K562 (cell line): Measurements from ENCODE around the gene ADGRL3. TPM values are rescaled to one million over a fixed set of nuclear protein-coding genes. Genes with fewer than 3 reads are reported as not detected.

ENCODE experiments used
- ATAC-seq: fragments of 200-7000 bp; cut with Tn5 transposase; 3 replicates; pipeline ENCODE4 v1.9.1; 2020; ENCODE audit warnings: moderate library complexity
- BruUV-seq: library from RNA; stranded (reverse); fragments of 400-500 nt; replicated peaks from 2 replicates; lab custom pipeline; 2021; lab: Mats Ljungman, UMichigan
- CTCF ChIA-PET: fragments of 300-600 bp; formaldehyde crosslinking; extraction: SDS; loops from one replicate; lab custom pipeline; 2021; ENCODE audit warnings: low intra/inter-chr PET ratio; lab: Yijun Ruan, JAX
- POLR2A ChIA-PET: fragments of 300-600, 350-650 bp; sonication (Branson Sonifier 250); formaldehyde crosslinking; extraction: SDS; loops from one replicate; lab custom pipeline; 2021; ENCODE audit warnings: antibody characterized with exemption, inconsistent platforms; lab: Yijun Ruan, JAX
- DNase-seq, 4 experiments: peaks; one replicate each; pipeline versions ENCODE4 v3.0.0 to v3.0.0-alpha.2; 2011 to 2018; ENCODE audit warnings: low spot score in 3 of 4, mixed read lengths in 3 of 4; ENCODE audit errors: extremely low read depth in 1 of 4
- FAIRE-seq: peaks from 2 replicates; lab custom pipeline; 2011; peaks lifted over from hg19 to GRCh38; lab: Jason Lieb, UNC
- H2AFZ ChIP-seq: 2 replicates; pipeline ENCODE4 v1.6.0; 2011; ENCODE audit warnings: low read depth, low read length, control low read depth, inconsistent platforms
- H3K27ac ChIP-seq: fragments of 200-600 bp; 3 replicates; pipeline ENCODE4 v1.8.0; 2011; ENCODE audit warnings: low read depth, mild to moderate bottlenecking, control low read depth, inconsistent platforms, low read length, moderate library complexity, mixed read lengths; ENCODE audit errors: extremely low read depth
- H3K27me3 ChIP-seq, 2 experiments: fragments of 300-600 bp in 1 of 2; 2 replicates in 1 of 2; 3 replicates in 1 of 2; pipeline versions ENCODE4 v1.6.0 to v1.8.0; 2011; ENCODE audit warnings: inconsistent platforms in 2 of 2, low read length in 2 of 2, mild to moderate bottlenecking in 1 of 2, mixed read lengths in 1 of 2, moderate library complexity in 1 of 2; ENCODE audit not compliant: control insufficient read depth in 2 of 2, insufficient read depth in 2 of 2
- H3K36me3 ChIP-seq: fragments of 300-600 bp; 3 replicates; pipeline ENCODE4 v1.8.0; 2011; ENCODE audit warnings: mild to moderate bottlenecking, low read length, inconsistent platforms; ENCODE audit not compliant: control insufficient read depth, insufficient read depth
- H3K4me1 ChIP-seq, 2 experiments: fragments of 200-600 bp in 1 of 2; replicated peaks in 1 of 2; 2 replicates in 1 of 2; 3 replicates in 1 of 2; pipeline versions ENCODE4 v1.5.1 to v1.8.0; 2011; ENCODE audit warnings: inconsistent platforms in 2 of 2, low read length in 2 of 2, mild to moderate bottlenecking in 1 of 2, mixed read lengths in 1 of 2, moderate library complexity in 1 of 2; ENCODE audit not compliant: control insufficient read depth in 2 of 2, insufficient read depth in 2 of 2
- H3K4me2 ChIP-seq: 2 replicates; pipeline ENCODE4 v1.6.1; 2011; ENCODE audit warnings: low read length, control low read depth, inconsistent platforms, mixed read lengths; ENCODE audit not compliant: insufficient read depth
- H3K4me3 ChIP-seq: fragments of 200-600 bp; sonication (generic), shearing (Covaris generic); 2 replicates; pipeline ENCODE4 v1.5.1; 2016; ENCODE audit warnings: control low read depth, inconsistent platforms
- H3K79me2 ChIP-seq: fragments of 200-600 bp; 3 replicates; pipeline ENCODE4 v1.8.0; 2011; ENCODE audit warnings: low read length, inconsistent platforms; ENCODE audit not compliant: control insufficient read depth, insufficient read depth
- H3K9ac ChIP-seq, 2 experiments: 2 replicates each; pipeline versions ENCODE4 v1.6.0 to v1.6.1; 2011; ENCODE audit warnings: low read depth in 2 of 2, low read length in 2 of 2, control low read depth in 1 of 2, inconsistent platforms in 1 of 2, mild to moderate bottlenecking in 1 of 2, mixed read lengths in 1 of 2; ENCODE audit not compliant: insufficient read depth in 1 of 2
- H3K9me1 ChIP-seq: one replicate; pipeline ENCODE4 v1.6.0; 2011; ENCODE audit warnings: inconsistent platforms, mild to moderate bottlenecking, low read length, moderate library complexity; ENCODE audit not compliant: control insufficient read depth, insufficient read depth
- H3K9me3 ChIP-seq: replicated peaks from 2 replicates; pipeline ENCODE4 v1.5.1; 2011; ENCODE audit warnings: low read depth, low read length, inconsistent platforms; ENCODE audit not compliant: control insufficient read depth, insufficient read depth
- H4K20me1 ChIP-seq: replicated peaks from 2 replicates; pipeline ENCODE4 v1.6.1; 2011; ENCODE audit warnings: low read length, inconsistent platforms, mixed read lengths; ENCODE audit not compliant: control insufficient read depth, insufficient read depth
- DIDO1 ChIP-seq: fragments of 450-650 bp; IDR thresholded peaks from 2 replicates; pipeline ENCODE4 v1.6.1; 2016; ENCODE audit warnings: low read depth, missing biosample characterization, missing genetic modification characterization
- FIP1L1 ChIP-seq: fragments of 200-400 bp; formaldehyde crosslinking; IDR thresholded peaks from 2 replicates; pipeline ENCODE4 v1.6.1; 2018; ENCODE audit warnings: mild to moderate bottlenecking, low read depth, low read length; ENCODE audit not compliant: poor library complexity, severe bottlenecking
- HMBOX1 ChIP-seq: sonication (generic); IDR thresholded peaks from 2 replicates; pipeline ENCODE4 v1.6.1; 2016
- ZBTB9 ChIP-seq: fragments of 450-650 bp; formaldehyde crosslinking; IDR thresholded peaks from 2 replicates; pipeline ENCODE4 v1.4.0; 2020; ENCODE audit warnings: mild to moderate bottlenecking, moderate library complexity
- ZNF124 ChIP-seq: sonication (generic); formaldehyde crosslinking; IDR thresholded peaks from 2 replicates; pipeline ENCODE4 v1.8.1; 2022; ENCODE audit warnings: missing genetic modification reagents
- ZNF311 ChIP-seq: fragments of 250-450 bp; sonication (Bioruptor Pico); IDR thresholded peaks from 2 replicates; pipeline ENCODE4 v1.4.0; 2020; ENCODE audit warnings: mild to moderate bottlenecking, moderate library complexity
- in situ Hi-C: fragments of 300-500 bp; cut with MboI; formaldehyde crosslinking; loops from 4 replicates; pipeline ENCODE4 v1.15.0; 2018; ENCODE audit warnings: inconsistent platforms, mixed read lengths
- intact Hi-C: fragments of 100-400 bp; cut with micrococcal nuclease; formaldehyde crosslinking; loops from 2 replicates; pipeline ENCODE4 v1.14.2; 2022
- polyA plus RNA-seq, 8 experiments: library from polyadenylated mRNA; depleted of rRNA in 4 of 8; stranded (reverse) in 5 of 8; unstranded in 3 of 8; fragments of >200 nt; fragmentation: Nextera tagmentation in 2 of 8; fragmentation: Illumina TruSeq in 1 of 8; extraction: Ambion mirVana in 2 of 8; extraction: Trizol in 1 of 8; gene quantifications; 2 replicates each; pipeline versions ENCODE4 v1.2.1 to v1.2.3, GENCODE V29; 2011 to 2014; ENCODE audit warnings: inconsistent platforms in 1 of 8, missing spikeins in 1 of 8
- total RNA-seq, 7 experiments: library from RNA; depleted of rRNA in 6 of 7; stranded (reverse); fragments of >200 nt in 6 of 7; fragmentation: Illumina TruSeq in 2 of 7; extraction: Trizol in 2 of 7; gene quantifications; 2 replicates each; pipeline versions ENCODE4 v1.2.1 to v1.2.3, GENCODE V29; 2011 to 2021; ENCODE audit warnings: low replicate concordance in 1 of 7
- TF ChIP-seq, protein P1 (sequence below), 2 experiments: fragments of 450-650 bp; IDR thresholded peaks; 2 replicates each; pipeline ENCODE4 v1.6.1; 2016
- TF ChIP-seq, protein P2 (sequence below), 2 experiments: fragments of 200-800 bp in 1 of 2; sonication (Bioruptor generic) in 1 of 2; sonication (generic) in 1 of 2; formaldehyde crosslinking in 1 of 2; IDR thresholded peaks in 1 of 2; conservative IDR thresholded peaks in 1 of 2; 2 replicates each; pipeline versions ENCODE4 v1.5.0 to v1.6.1; 2016 to 2020; ENCODE audit warnings: missing compliant biosample characterization in 1 of 2, missing genetic modification characterization in 1 of 2, missing genetic modification reagents in 1 of 2

ADGRL3 gene
- total and polyA plus RNA-seq, 9 of the 15 experiments (the other 6 are each of a cell fraction or from before 2014, with no cell fraction given): 0.03 to 0.14 (median 0.04) TPM; not detected in 2

- TF ChIP-seq FIP1L1 (no peak), DIDO1 (no peak), ZNF124 (CRISPR knock-in tag) (no peak)
- TF ChIP-seq, all 486 proteins: peak for 0
Measured at GRCh38 chr4:61734409-61734808, 534.3 kb downstream of the ADGRL3 start (continued).

- TF ChIP-seq ZNF311 (no peak), ZBTB9 (no peak), HMBOX1 (no peak)
- TF ChIP-seq, protein P1, sequence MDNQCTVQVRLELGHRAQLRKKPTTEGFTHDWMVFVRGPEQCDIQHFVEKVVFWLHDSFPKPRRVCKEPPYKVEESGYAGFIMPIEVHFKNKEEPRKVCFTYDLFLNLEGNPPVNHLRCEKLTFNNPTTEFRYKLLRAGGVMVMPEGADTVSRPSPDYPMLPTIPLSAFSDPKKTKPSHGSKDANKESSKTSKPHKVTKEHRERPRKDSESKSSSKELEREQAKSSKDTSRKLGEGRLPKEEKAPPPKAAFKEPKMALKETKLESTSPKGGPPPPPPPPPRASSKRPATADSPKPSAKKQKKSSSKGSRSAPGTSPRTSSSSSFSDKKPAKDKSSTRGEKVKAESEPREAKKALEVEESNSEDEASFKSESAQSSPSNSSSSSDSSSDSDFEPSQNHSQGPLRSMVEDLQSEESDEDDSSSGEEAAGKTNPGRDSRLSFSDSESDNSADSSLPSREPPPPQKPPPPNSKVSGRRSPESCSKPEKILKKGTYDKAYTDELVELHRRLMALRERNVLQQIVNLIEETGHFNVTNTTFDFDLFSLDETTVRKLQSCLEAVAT (IDR thresholded peaks at IDR 0.05): no peak
- TF ChIP-seq, protein P2, sequence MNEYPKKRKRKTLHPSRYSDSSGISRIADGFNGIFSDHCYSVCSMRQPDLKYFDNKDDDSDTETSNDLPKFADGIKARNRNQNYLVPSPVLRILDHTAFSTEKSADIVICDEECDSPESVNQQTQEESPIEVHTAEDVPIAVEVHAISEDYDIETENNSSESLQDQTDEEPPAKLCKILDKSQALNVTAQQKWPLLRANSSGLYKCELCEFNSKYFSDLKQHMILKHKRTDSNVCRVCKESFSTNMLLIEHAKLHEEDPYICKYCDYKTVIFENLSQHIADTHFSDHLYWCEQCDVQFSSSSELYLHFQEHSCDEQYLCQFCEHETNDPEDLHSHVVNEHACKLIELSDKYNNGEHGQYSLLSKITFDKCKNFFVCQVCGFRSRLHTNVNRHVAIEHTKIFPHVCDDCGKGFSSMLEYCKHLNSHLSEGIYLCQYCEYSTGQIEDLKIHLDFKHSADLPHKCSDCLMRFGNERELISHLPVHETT (CRISPR knock-in tag; conservative IDR thresholded peaks at IDR 0.05 in 1 of 2, IDR thresholded peaks at IDR 0.05 in 1 of 2): no peak
- FAIRE-seq: no peak
- in situ Hi-C loops (no loop called here), intact Hi-C loops (no loop called here)
- Histone ChIP-seq H3K4me1 (no peaks in the 10 kb centered on the region), H3K27me3 (no peaks in the 10 kb centered on the region), H3K36me3 (no peaks in the 10 kb centered on the region), H3K79me2 (no peaks in the 10 kb centered on the region), H3K9me3 (no peaks in the 10 kb centered on the region), H3K9ac (no peak overlapping the region), H3K9me1 (no peaks in the 10 kb centered on the region), H3K4me2 (no peak overlapping the region), H3K4me3 (no peak overlapping the region), H2AFZ (no peak overlapping the region), H3K27ac (no peak overlapping the region), H4K20me1 (no peaks in the 10 kb centered on the region)
- CTCF ChIA-PET: no interaction called here
- DNase-seq: no peak
- BruUV-seq: no TSS peak
- ATAC-seq: no peak
- POLR2A ChIA-PET: no interaction called here
Measured at GRCh38 chr4:61739887-61740286, 539.8 kb downstream of the ADGRL3 start.
